ENCODE results near the gene GCSAM. TPM values are rescaled to one million over a fixed set of nuclear protein-coding genes. Genes with fewer than 3 reads are reported as not detected.
A peak's percentile ranks its signal among the peaks of the same experiment; 100 is the strongest.
"Not testable (repeated sequence)": the region's sequence is repeated elsewhere in the genome, so short reads cannot be mapped to it uniquely, and the experiment has no call there.

Gene GCSAM
- total RNA-seq, 1 experiment from 2014 or later: not detected

DNA sequence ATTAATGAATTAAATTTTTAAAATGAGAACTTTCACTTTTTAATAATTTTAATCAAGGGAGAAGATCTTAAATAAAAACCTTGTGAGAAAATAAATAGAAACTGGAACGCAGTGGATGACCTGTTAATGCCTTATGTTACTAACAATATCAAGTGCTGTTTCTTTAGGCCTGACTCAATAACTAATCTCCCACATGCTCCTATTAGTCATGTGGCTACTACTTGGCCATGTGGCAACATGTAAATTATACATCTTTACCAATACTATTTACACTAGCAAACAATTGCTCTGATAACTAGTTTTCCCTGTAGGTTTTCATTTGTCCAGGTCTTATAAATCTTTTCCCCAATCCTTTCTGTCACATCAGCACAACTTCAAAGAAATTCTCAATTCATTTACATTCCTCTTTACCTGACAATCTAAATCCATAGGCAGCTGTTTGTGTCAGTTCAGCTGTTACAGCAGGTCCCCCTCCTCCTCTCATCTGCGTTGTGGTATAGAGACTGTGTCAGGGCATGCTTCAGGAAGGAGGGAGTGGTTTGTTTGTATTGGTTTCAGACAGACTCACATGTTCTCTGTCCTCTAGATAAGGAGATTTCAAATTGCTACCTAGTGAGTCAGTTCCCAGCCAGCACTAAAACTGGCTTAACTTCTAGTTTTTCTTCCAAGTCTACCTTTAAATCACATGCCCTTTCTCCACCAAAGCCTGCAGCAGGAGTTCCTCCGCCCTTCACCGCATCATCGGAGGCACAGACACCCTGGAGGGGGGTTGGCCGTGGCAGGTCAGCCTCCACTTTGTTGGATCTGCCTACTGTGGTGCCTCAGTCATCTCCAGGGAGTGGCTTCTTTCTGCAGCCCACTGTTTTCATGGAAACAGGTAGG is 58.2 kb downstream of the GCSAM start:
- DNase-seq (ENCODE audit: low read depth): peak; percentile 100

DNA sequence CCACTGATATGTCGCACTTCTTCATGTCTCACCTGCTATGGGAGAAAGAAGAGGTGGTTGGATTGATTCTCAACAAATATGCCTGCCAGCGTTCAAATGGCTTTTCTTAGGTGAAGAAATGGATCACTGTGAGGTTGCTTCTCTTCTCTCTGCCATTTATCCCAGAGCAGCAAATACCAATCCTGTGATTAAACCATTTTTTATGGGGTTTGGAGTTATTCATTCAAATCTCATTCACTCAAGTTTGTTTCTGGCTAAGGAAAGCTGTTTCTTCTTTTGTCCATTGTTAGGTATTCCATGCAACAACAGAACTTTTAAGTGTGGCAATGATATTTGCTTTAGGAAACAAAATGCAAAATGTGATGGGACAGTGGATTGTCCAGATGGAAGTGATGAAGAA is 59.0 kb downstream of the GCSAM start:
- peak; percentile 38 for DNase-seq (ENCODE audit: low read depth)

DNA sequence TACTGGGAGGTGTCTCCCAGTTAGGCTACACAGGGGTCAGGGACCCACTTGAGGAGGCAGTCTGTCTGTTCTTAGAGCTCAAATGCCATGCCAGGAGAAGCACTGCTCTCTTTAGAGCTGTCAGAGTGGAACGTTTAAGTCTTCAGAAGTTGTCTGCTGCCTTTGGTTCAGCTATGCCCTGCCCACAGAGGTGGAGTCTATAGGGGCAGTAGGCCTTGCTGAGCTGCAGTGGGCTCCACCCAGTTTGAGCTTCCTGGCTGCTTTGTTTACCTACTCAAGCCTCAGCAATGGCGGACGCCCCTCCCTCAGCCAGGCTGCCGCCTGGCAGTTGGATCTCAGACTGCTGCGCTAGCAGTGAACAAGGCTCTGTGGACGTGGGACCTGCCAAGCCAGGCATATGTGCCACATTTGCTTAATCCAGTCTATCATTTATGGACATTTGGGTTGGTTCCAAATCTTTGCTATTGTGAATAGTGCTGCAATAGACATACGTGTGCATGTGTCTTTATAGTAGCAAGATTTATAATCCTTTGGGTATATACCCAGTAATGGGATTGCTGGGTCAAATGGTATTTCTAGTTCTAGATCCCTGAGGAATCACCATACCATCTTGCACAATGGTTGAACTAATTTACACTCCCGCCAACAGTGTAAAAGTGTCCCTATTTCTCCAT is 60.5 kb downstream of the GCSAM start:
- DNase-seq (ENCODE audit: low read depth): not testable (repeated sequence)

Small RNA genes within 50 kb of the gene (small RNA-seq; reads per million reads assigned to genes)
- not detected for gene MIR567

Other genes with a start within 250 kb of the GCSAM start
- gene ABHD10, start 154.2 kb downstream of the GCSAM start, total RNA-seq (2014; rRNA removed; shearing (Covaris generic)): 55.4 and 61.5 TPM in 2 replicates
- 16.4 and 17.9 TPM in 2 replicates for gene TAGLN3, start 134.3 kb downstream of the GCSAM start, total RNA-seq (2014; rRNA removed; shearing (Covaris generic))
- 0.10 TPM in 2 replicates for gene TMPRSS7, start 98.5 kb downstream of the GCSAM start, total RNA-seq (2014; rRNA removed; shearing (Covaris generic))
- gene C3orf52, start 46.9 kb downstream of the GCSAM start, total RNA-seq (2014; rRNA removed; shearing (Covaris generic)): 19.4 and 21.5 TPM in 2 replicates
- gene SLC9C1, start 161.0 kb upstream of the GCSAM start, total RNA-seq (2014; rRNA removed; shearing (Covaris generic)): not detected in 2 replicates
- gene CD200, start 199.9 kb upstream of the GCSAM start, total RNA-seq (2014; rRNA removed; shearing (Covaris generic)): not detected in 2 replicates

Measured in HT1080 (cell line).